Right lobe of liver (tissue), 6 donors: ENCODE measurements around the gene MCC. TPM values are rescaled to one million over a fixed set of nuclear protein-coding genes. Genes with fewer than 3 reads are reported as not detected.
A peak's percentile ranks its signal among the peaks of the same experiment; 100 is the strongest.

ENCODE experiments used
- ATAC-seq, 4 donors: fragments of 200-7000 bp; cut with Tn5 transposase; one replicate each; pipeline ENCODE4 v1.9.1; 2020; ENCODE audit warnings: mild to moderate bottlenecking in 4 of 4, moderate library complexity in 4 of 4
- DNase-seq, 3 donors: peaks; one replicate each; pipeline ENCODE4 v3.0.0-alpha.2; 2020
- H3K27ac ChIP-seq, 3 donors: fragments of 200-600 bp; one replicate each; pipeline ENCODE4 v1.8.0; 2022
- H3K27me3 ChIP-seq, 2 donors: fragments of 200-600 bp; one replicate each; pipeline ENCODE4 v1.8.0; 2022
- H3K36me3 ChIP-seq, 4 donors: fragments of 200-600 bp; sonication (generic) in 1 of 4; one replicate each; pipeline versions ENCODE4 v1.5.1 to v1.8.0; 2017 to 2022; ENCODE audit warnings: control low read depth in 1 of 4
- H3K4me1 ChIP-seq, 4 donors: fragments of 200-600 bp; sonication (generic) in 1 of 4; one replicate each; pipeline versions ENCODE4 v1.5.1 to v1.8.0; 2017 to 2022; ENCODE audit warnings: control low read depth in 1 of 4
- H3K4me3 ChIP-seq, 3 donors: fragments of 200-600 bp; one replicate each; pipeline ENCODE4 v1.8.0; 2022
- H3K9me3 ChIP-seq, 4 donors: fragments of 200-600 bp; sonication (generic) in 1 of 4; one replicate each; pipeline versions ENCODE4 v1.5.1 to v1.8.0; 2017 to 2022; ENCODE audit warnings: control low read depth in 1 of 4
- CTCF ChIP-seq, 4 donors: fragments of 200-600 bp in 3 of 4; fragments of 450-650 bp in 1 of 4; IDR thresholded peaks; one replicate each; pipeline versions ENCODE4 v1.5.1 to v1.8.0; 2016 to 2022; ENCODE audit warnings: antibody characterized with exemption in 4 of 4, mild to moderate bottlenecking in 2 of 4
- POLR2A ChIP-seq: fragments of 450-650 bp; IDR thresholded peaks from one replicate; pipeline ENCODE4 v1.6.1; 2017; ENCODE audit warnings: antibody characterized with exemption, mild to moderate bottlenecking
- WGBS: methylation state at CpG from one replicate; pipeline ENCODE4 v1.1.6; 2018; ENCODE audit warnings: low coverage, low lambda C conversion rate; ENCODE audit not compliant: insufficient coverage; ENCODE audit errors: missing lambda C conversion rate; 5-methylcytosine and 5-hydroxymethylcytosine counted together
- intact Hi-C, 2 donors: fragments of 100-400 bp; cut with DNase I; formaldehyde crosslinking; loops; one replicate each; pipeline versions ENCODE4 v1.11.2 to v1.14.1; 2022
- total RNA-seq, 6 experiments: library from RNA; depleted of rRNA in 2 of 6; stranded (reverse); fragments of >200 nt in 2 of 6; fragmentation: NEBNext Ultra II Directional in 3 of 6; extraction: Animal tissue kit (Norgen Biotek cat#: 25700) in 3 of 6; gene quantifications; one replicate each; pipeline versions ENCODE4 v1.1.0 to v1.2.4, GENCODE V29; 2016 to 2023
- donor health status: DM: no; HTN: yes; CAD: no.
- donor health status: DM: no; HTN: no; CAD: no.
- donor health status: DM: no; HTN: no; CAD: no.
- donor health status: DM: no; HTN: yes; CAD: no.
- donor health status: DM: no; HTN: yes; CAD: no.

Gene MCC
- total RNA-seq, 6 experiments from 2014 or later: 23.1 to 35.2 (median 26.1) TPM

GRCh38 chr5:113245427-113246225 lies 242.6 kb downstream of the MCC start:
- H3K4me1 ChIP-seq: peaks cover 0 to 4% (median 0%) of the 10 kb centered on the region in 4 donors
- DNase-seq (no peak), ATAC-seq (no peak)
- no peaks in the 10 kb centered on the region for H3K9me3 ChIP-seq
- no peak for TF ChIP-seq POLR2A
- no peak for TF ChIP-seq CTCF (IDR thresholded peaks at IDR 0.05)
- H3K36me3 ChIP-seq: no peaks in the 10 kb centered on the region
- intact Hi-C loops: no loop called here
- no peak overlapping the region for H3K4me3 ChIP-seq
- no peaks in the 10 kb centered on the region for H3K27me3 ChIP-seq
- WGBS: 69% methylated on average over 2 of the region's 2 CpGs
- peak overlapping the region in 1 of 3 donors; percentile 14 for H3K27ac ChIP-seq

GRCh38 chr5:113244966-113245365 lies 243.3 kb downstream of the MCC start:
- H3K4me1 ChIP-seq: peaks cover 0 to 4% (median 0%) of the 10 kb centered on the region in 4 donors
- DNase-seq (no peak), ATAC-seq (no peak)
- no peak overlapping the region for H3K4me3 ChIP-seq
- no peaks in the 10 kb centered on the region for H3K9me3 ChIP-seq
- no peaks in the 10 kb centered on the region for H3K36me3 ChIP-seq
- intact Hi-C loops: no loop called here
- no peak overlapping the region for H3K27ac ChIP-seq
- no peak for TF ChIP-seq CTCF (IDR thresholded peaks at IDR 0.05)
- no peak for TF ChIP-seq POLR2A
- no peaks in the 10 kb centered on the region for H3K27me3 ChIP-seq
- 91% methylated on average over 9 of the region's 9 CpGs for WGBS

GRCh38 chr5:113243349-113243664 lies 244.9 kb downstream of the MCC start:
- ATAC-seq (no peak), DNase-seq (no peak)
- Histone ChIP-seq H3K4me3 (no peak overlapping the region), H3K27ac (no peak overlapping the region), H3K27me3 (no peaks in the 10 kb centered on the region), H3K36me3 (no peaks in the 10 kb centered on the region), H3K9me3 (no peaks in the 10 kb centered on the region), H3K4me1 (peaks cover 0 to 4% (median 0%) of the 10 kb centered on the region in 4 donors)
- intact Hi-C loops: no loop called here
- WGBS: 60% methylated on average over 1 of the region's 2 CpGs
- TF ChIP-seq POLR2A: no peak
- no peak for TF ChIP-seq CTCF (IDR thresholded peaks at IDR 0.05)

- H3K27me3 ChIP-seq: no peaks in the 10 kb centered on the region
- intact Hi-C loops: no loop called here
- 93% methylated on average over 8 of the region's 8 CpGs for WGBS
- ATAC-seq: no peak
- DNase-seq: no peak
- H3K4me1 ChIP-seq: peaks cover 0 to 4% (median 0%) of the 10 kb centered on the region in 4 donors
- H3K4me3 ChIP-seq: no peak overlapping the region
- no peaks in the 10 kb centered on the region for H3K9me3 ChIP-seq
- H3K36me3 ChIP-seq: no peaks in the 10 kb centered on the region
- no peak for TF ChIP-seq CTCF (IDR thresholded peaks at IDR 0.05)
- TF ChIP-seq POLR2A: no peak
- H3K27ac ChIP-seq: no peak overlapping the region
Observed at GRCh38 chr5:113242481-113243348, 245.5 kb downstream of the MCC start.
